ENCODE measurements around the gene BTG2.

The BTG2 gene

DNA sequence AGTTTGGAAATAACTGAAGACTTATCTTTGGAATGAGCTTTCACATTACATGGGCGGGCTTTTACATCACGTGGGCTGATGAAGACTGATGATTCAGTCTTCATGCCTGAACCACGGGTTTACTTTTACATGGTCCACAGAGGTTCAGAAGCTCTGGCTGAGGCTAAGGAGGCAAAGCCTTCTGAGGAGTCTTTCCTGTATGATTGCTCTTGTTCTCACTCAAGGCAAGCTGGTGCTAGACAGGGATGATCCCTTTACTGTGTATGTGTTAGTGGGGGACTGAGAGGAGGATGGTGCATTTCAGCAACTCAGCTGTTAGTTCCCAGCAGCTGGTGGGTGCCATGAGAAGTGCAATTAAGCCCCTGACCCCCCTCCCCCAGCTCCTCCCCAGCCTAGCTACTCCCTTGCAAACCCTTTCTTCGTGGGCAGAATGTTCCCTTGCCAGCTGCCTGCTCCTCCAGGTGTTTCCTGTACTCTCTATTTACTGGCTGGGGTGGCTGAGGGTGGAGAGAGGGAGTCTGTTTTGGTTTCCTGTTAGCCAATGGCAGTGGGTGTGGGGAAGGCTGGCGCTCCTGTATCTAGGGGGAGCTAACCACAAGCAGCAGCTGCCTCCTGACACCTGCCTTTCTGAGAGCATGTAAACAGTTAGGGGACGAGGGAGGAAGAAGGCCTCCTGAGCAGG, 15.4 kb downstream of the BTG2 start:
- DNase-seq, result peak; percentile 21

DNA sequence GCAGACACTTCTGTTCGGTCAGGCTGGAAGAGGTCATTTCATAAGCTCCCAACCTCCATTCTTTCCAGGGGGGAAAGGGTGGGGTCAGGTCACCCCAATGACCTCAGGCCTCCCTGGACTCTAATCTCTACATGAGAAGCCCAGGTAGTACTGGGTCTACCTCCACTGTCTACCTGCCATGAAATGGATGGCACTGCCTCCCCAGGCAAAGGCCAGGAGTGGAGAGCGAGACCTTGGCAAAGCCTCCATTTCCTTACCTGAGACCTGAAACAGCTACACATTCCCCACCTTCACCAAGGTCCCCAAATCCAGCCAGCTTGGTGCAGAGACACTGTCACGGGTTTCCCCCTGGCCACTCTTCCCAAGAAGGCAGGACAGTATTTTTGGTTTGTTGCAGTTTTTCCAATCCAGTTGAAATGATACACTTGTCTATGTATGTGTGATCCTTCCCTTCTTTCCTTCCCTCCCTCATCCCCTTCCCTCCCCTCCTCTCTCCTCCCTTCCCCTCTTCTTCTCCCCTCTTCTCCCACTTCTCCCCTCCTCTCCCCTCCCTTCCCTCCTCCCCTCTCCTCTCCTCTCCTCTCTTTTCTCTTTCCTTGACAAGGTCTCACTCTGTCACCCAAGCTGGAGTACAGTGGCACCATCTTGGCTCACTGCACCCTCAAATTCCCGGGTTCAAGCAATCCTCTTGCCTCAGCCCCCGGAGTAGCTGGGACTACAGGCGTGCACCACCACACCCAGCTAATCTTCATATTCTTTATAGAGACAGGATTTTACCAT, 16.1 kb downstream of the BTG2 start:
- DNase-seq, result no peak

DNA sequence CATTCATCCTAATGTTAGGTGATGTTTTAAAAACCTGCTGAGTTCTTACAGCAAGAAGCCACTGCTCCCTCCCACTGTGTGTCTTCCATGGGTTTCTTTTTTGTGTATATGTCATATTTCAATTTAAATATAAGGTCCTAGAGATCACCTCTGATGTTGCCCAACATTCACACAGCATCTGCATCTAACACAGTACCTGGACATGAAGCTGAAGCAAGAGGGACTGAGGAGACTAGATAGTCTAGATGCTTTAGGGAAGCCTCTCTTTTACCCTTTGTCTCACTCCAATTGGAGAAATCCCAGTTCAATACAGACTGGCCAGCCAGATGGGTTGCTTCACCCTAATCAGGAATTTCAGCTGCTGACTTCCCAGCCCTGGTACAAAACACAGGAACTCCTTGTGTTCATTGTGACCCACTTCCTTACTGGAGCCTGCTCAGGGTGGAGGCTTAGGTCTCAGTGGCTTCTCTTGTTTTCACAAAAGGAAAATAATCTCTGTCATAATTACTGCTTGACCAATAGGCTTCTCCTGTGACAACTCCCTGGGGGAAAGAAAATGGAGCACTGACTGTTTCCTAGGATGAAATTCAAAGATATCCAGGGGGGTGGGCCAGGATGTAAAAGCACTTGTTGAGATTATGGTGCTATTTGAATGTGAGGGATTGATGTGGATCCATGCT, 17.3 kb downstream of the BTG2 start:
- DNase-seq, result no peak

DNA sequence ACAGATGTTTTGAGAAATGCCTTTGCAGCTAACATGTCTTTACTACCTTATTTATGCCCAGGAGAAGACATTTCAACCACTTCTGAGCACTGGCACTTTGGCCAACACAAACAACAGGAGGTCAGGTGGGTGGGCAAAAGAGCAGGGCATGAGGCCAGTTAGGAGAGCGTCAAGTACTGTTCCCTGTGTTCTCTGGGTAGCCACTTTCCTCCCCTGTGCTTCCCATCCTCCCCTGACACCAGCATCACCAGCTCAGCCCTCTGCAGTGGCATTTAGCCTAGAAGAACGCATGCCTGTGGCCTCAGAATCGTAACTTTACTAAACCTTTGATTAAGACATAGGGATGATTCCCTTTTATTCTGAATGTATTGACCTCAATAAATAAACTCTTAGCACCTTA, 18.3 kb downstream of the BTG2 start:
- DNase-seq, result no peak

DNA sequence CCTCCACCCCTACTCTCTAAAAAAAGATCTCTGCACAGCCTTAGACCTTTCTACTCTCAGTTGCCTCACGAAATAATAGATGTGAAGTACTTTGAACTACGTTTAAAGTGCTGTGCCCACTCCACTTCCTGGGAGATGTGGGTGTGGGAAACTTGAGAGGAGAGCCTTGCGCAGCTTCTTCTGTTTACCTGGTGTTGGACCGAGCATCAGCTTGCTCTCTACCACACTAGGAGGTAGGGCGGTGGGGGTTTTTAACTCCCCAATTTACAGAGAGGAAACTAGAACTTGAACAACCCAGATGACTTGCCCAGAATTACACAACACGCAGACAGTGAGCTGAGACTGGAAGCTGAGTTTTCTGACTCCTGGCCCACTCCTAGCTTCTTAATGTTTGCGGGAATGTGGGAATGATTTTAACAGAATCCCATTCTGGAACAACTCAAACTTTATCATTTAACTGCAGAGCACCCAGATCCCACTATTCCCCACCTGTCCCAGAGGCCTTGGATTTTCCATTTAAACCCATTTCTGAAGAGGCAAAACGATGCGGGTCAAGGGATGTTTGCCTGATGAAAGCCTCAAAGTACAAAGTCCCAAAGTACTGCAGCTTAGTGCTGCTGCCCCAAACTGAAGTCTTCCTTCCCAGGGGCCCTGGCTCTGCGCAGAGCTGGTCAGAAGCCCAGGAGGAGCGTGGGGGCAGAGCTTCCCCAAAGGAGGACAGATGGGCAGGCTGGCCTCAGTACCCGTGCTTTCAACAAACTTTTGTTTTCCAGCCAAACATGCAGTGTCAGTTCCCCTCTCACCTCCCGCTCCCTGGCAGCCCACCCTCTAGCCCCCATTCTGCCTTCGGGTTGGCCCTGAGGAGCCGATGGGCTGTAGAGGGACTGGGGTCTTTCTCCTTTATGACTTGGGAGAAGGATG, 19.0 kb downstream of the BTG2 start:
- DNase-seq, result no peak

DNA sequence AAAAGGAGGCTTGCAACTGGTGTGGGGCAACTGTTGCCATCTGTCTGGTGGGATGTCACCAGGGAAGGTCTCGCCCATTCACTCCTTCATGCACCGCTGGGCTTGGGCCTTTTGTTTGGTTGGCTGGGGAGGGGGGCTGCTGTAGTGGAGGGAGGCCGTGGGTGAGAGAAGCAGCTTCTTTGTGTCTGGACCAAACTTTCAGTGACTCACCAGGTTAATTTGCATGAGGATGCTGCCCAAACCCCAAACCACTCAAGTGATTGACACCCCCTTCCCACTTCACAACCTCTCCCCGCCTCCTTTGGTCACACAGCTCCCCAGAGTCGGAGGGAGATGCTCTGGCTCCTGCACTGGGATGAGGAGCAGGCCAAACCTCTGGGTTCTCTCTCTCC, 19.7 kb downstream of the BTG2 start:
- DNase-seq, result no peak

DNA sequence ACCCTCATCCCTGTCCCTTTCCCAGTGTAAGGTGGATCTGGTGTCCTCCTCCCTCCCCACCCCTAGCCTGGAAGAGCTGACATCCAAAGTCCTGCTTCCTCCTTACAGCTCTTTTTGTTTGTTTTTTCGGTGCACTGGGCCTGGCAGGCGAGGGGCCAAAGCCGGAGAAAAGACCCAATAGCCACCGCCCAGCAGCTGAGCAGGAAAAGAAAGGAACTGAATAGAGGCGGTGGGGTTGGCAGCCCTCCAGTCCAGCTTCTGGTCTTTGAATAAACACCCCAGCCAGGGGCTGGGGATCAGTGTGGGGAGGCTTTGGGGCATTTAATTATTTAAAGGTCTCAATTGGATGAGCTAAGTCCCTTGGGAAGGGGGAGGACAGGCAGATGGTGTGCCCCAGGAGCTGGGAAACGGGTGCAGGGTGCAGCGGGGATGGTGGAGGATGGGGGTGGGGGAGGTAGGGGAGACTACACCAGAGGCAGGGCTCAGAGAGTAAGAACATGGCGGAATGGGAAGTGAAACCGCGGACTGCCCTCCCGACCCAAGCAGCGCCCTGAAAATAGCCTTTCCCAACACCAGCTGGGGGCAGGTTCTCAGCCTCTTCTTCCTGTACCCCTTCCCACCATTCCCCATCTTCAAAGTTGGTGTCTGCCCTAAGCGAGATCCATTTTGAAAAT, 20.2 kb downstream of the BTG2 start:
- DNase-seq, result no peak

DNA sequence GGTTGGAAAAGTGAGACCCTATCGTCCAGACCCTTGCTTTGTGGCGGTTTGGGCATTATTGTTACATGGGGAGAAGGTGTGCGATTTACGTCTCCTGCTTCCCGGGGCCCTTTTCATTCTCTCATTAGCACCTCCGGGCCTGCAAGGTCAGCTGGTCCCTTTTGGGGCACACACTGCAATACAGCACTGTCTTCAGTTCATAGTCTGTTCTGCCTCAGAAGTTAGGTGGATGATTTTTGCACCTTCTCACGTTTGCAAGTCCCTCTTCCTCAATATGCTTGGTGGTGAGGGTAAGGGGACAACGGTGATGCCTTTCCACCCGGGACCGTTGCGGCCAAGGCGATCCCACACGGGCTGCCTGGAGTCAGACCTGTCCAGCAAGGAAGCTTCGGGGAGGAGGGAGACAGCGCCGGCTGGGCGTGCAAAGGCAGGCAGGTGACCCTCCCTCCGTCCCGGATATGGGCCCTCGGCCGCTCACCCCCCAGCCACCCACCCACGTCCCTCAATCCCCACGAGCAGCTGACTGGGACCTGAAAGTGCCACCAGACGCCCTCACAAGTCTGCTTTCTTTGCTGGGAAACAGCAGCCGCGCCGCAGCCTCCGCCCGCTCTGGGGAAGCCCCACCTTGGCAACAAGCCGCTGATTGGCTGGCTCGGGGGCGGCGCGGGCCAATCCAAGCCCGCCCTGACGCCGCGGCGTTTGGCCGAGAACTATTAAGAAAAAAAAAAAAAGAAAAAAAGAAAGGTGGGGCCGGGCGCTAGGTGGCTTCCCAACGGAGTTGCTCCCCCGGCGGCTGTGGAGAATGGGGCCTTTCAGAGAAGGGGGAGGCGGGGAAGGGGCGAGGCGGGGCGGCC, 21.7 kb downstream of the BTG2 start:
- DNase-seq, result peak; percentile 80

DNA sequence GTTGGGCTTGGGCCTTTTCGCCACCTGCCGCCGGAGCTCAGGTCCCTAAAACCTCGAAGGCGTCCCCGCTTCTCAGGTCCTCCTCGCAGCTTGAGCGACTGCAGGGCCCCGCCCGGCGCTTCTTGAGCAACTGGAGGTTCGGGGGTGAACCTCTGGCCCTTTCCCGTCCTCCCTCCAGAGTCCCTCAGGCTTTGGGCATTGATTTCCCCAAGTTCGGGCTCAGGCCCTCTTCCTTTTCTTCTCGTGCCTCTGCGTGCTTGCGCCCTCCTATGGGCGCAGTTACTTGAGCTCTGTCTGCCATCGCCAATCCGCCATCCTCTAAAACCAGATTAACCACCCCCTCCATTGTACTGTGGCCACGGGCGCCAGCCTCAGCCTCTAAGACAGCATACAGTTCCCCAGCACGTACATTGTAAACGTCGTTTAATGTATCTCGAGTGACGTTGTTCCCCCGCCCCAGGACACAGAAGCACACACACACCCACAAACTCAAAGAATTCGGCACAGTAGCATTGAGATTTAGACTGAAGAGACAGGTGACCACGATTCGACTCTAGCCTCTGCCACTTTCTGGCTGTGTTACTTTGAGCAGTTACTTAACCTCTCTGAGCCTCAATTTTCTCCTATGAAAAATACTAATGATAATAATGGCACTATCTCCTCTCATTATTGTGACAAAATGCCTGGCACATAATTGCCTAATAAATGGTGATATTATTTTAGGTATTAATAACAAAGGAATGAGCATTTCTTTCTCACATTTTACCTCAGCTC, 22.6 kb downstream of the BTG2 start:
- peak; percentile 51 for DNase-seq

DNA sequence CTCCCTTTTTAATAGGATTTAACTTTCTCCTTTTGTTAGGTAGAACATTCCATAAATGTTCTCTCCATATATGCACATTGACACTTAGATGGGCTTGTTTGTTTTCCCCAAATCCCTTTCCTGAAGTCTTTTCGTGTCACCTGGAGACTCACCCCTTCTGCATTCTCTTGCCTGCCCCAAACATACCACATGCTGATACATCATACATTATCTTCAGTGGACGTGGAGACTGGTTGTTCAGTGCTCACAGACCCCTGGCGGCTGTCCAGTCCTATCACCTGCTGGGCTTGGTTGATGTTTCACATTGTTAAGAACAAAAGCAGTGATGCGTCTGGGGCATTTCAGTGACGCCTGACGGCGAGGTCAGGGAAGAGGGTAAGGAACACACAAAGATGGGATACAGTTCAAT, 23.4 kb downstream of the BTG2 start:
- DNase-seq, result no peak

DNA sequence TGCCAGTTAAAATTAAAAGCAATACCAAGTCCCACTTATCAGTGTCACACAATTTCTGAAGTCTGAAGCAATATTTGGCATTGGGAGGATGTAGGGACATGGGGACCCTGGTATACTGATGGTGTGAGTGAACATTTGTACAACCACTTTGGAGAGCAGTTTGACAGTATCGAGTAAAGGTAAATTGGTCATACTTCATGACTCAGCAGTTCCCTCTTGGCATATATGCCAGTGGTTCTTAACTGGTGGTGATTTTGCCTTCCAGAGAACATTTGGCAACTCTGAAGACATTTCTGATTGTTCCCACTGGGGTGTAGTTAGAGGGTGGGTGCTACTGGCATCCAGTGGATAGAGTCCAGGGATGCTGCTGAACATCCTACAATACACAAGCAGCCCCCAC, 25.9 kb downstream of the BTG2 start:
- no peak for DNase-seq

DNA sequence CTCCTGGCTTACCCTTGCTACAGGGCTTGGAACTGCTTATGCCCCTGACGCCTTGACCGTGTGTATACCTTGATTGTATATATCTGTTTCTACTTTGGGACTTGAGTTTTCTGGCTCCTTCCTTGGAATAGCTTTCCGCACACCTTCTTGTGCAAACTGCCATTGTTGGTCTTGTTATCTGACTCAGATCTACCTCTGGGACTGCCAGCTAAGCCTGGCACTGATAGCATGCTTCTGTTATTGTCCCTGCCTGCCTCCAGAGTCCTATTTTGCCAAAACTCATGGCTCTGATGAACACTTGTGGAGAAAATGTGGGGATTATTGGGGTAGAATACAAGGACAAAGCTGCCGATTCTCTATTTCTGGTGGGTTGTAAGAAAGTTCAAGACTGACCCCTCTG, 30.2 kb downstream of the BTG2 start:
- DNase-seq, result no peak

DNA sequence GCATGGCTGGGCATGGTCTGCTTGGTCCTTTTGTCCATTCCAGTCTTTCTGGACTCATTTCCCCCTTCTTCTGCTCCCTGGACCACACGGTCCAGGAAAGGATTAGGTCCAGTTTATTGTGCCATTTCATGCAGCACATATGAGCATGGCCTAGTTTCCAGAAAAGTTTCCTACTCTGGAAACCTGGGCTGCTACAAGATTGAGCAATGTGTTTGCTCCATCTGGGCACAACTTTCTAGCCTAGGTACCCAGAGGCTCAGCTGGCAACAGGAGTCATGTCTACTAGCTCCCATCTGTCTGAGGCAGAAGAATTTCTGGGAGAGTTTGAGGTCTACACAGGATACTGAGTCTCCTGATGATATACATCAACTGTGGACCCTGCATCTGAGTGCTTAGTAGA, 30.8 kb downstream of the BTG2 start:
- DNase-seq, result no peak

DNA sequence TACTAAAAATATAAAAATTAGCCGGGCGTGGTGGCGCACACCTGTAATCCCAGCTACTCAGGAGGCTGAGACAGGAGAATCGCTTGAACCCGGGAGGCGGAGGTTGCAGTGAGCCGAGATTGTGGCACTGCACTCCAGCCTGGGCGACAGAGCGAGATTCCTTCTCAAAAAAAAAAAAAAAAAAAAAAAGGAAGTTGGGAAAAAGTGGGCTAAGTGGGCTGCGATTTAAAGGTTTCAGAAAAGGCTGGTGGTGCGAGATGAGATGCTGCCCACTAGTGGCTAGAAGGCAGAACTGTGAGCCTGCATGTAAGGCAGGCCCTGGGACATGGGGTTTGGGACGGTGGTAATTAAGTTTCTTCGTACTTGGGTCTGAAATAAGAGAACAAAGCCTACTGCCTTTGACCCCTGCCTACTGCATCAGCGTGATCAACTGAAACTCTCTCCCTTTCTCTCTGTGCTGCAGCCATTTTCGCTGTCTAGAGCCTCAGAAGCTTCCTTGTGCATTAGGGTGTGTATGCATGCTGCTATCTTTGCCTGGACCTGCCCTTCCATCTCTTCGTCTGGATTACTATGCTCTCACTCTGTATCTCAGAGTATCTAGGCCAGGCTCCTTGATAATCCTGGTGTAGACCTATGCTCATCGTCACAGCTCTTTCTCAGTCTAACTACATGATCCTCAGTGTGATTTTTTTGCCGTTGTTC, 33.2 kb downstream of the BTG2 start:
- DNase-seq, result peak; percentile 51

DNA sequence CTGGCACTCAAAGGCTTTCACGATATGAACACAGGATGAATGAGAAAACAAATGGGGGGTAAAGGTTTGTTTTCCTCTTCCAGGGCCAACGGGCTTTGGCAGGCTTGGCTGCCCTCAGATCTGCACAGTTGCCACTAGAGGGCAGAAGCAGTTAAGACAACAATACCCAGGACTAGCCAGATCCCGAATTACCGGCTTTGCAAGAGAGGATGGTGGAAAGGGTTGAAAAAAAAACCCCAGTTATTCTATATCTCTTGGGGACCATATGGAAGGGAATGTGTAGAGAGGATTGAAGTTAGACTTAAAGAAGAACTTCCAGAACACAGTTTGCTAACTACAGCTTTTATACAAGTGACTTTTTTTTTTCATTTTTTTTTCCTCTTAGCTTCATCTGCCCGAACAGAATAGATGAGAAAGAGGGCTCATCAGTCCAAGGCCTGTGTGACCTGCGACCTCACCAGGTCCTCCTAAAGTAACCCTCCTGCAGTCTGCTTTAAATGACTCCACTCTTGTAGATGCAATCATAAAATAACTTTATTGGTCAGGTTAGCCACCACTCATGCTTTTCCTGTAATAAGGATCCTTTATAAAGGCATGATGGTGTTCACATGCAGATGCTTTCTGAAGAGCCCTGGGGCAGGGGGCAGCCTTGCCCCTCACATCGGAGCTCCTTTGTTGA, 34.9 kb downstream of the BTG2 start:
- peak; percentile 77 for DNase-seq

DNA sequence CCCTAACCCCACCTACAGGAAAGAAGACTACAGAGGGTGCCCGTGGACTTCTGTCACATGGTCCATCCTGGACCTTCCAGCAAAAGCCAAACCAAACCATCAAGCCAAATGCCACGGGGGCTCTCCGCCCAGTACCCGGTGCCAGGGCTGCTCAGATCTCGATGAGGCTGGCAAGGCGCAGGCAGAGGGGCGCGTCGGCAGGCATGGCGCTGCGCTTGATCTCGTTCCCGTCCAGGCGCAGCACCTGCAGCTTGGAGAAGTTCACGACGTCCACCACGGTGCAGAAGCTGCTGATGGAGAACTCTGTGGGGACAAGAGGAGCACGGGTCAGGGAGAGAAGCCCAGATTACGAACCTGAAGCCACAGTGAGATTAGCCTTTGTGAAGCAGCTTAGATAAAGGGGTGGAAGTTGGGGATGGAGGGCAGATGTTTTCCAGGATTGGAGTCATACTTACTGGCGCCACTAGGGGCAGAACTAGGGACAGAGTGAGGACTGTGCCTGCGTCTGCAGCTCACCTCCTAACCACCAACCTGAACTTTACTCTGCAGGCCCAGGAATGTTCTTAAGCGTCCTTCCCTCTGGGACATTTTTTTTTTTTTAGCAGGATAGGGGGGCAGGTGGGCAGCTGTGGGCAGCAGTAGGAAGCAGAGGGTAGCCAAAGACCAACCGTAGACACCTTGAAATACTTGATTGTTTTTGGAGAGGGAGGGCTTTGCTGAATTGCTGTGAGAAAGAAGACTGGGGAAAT, 37.0 kb downstream of the BTG2 start:
- peak; percentile 33 for DNase-seq

DNA sequence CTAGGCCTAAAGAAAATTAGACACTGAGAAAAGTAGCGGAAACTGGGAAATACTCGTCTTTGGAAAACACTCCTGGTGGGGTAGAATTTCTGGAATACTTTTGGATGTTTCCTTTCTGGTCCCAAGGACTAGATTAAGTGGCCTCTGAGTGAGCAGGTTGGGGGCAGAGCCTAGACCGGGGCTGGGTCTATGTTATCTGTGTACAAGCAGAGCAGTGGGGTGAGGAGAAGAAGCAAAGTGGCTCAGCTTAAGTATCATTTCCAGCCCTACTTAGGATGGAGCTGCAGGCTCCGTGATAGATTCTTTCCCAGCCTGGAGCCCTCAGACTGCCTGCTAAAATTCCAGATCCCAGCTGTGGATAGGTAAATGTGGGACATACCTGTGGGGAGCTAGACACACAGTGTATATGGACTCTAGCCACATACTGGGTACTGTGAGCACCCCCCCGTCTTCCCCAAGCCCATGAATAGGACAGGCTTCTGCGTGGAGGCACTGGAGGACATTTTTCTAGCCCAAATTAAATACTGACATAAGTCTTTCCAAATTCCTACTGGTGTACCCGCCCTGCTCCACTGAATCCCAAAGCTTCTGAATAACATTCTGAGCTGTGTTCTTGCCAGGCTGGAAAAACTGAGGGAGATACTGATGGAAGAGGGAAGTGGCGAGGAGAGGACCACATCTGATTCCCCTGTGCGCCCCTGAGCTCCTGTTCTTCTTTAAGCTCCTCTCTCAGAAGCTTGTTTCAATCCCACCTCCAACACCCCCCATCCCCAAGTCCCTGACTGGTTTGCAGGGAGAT, 38.8 kb downstream of the BTG2 start:
- no peak for DNase-seq

Measured in fibroblast of skin of right biceps (primary cell).